ENCODE results near the gene LPCAT1.

DNA sequence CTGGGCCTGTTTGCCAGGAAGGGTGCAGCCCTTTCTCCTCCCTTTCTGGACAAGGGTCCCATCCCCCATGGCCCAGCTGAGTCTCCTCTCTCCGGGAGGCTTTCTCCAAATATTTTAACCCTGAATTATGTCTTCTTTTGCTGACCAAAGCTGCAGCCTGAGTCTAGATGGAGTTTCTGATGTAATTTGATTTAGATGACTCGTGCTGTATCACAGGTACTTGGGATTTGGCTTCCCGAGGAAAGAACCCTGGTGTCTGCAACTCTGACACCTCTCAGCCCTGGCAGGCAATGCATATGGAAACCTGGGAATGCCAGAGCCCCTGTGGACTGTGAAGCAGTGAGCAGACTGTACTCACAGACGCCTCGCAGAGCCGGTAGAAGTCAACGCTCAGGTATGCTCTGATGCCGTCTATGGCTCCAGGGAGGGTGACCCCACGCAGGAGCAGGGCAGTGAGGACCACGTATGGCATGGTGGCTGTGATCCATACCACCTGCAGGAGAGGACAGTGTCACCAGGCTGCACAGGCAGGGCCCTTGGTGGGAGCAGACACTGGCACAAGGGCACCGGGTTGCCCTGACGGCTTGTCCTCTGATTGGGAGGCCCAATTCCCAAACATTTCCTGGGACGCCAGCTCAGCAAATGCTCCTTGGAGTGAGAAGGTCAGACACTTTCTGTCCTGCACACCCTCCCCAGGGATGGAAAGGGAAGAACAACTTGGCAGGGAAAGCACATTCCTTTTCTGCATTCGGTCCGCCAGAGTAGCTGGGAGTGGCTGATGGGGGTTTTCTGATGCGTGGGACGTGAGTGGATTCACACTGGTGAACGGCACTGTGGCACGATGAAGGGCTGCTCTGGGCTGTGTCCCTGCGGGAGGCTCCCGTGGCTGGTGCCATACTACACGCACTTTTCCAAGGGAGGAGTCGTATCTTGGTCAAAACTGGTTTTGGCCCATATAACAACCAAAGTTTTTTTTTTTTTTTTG is 103.3 kb downstream of the LPCAT1 start:
- TF ChIP-seq, protein P1, sequence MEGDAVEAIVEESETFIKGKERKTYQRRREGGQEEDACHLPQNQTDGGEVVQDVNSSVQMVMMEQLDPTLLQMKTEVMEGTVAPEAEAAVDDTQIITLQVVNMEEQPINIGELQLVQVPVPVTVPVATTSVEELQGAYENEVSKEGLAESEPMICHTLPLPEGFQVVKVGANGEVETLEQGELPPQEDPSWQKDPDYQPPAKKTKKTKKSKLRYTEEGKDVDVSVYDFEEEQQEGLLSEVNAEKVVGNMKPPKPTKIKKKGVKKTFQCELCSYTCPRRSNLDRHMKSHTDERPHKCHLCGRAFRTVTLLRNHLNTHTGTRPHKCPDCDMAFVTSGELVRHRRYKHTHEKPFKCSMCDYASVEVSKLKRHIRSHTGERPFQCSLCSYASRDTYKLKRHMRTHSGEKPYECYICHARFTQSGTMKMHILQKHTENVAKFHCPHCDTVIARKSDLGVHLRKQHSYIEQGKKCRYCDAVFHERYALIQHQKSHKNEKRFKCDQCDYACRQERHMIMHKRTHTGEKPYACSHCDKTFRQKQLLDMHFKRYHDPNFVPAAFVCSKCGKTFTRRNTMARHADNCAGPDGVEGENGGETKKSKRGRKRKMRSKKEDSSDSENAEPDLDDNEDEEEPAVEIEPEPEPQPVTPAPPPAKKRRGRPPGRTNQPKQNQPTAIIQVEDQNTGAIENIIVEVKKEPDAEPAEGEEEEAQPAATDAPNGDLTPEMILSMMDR (conservative IDR thresholded peaks at IDR 0.05) = no peak
- no peak for TF ChIP-seq ZFX (IDR thresholded peaks at IDR 0.05)

Data from C4-2B (cell line).